Ureter (tissue), 1 donor: Measurements from ENCODE around the gene TNNT1. TPM values are rescaled to one million over a fixed set of nuclear protein-coding genes. Genes with fewer than 3 reads are reported as not detected.

Source experiments
- DNase-seq: peaks from one replicate; pipeline ENCODE4 v3.0.0-alpha.2; 2020; ENCODE audit warnings: low spot score
- total RNA-seq: library from RNA; stranded (reverse); gene quantifications from one replicate; pipeline ENCODE4 v1.2.4, GENCODE V29; 2023
- donor health status: DM: yes; HTN: yes; CAD: no.

The TNNT1 gene
- total RNA-seq, 1 donor from 2014 or later, result 0.89 TPM

GRCh38 chr19:55089342-55089944 lies 59.6 kb downstream of the TNNT1 start:
- DNase-seq, result no peak

GRCh38 chr19:55088543-55089341 lies 60.3 kb downstream of the TNNT1 start:
- DNase-seq, result no peak

GRCh38 chr19:55088021-55088451 lies 61.0 kb downstream of the TNNT1 start:
- no peak for DNase-seq

- DNase-seq, result no peak
These were observed 61.5 kb downstream of the TNNT1 start for GRCh38 chr19:55087542-55087901.

GRCh38 chr19:55086730-55087541 lies 62.1 kb downstream of the TNNT1 start:
- peak; percentile 91 for DNase-seq

GRCh38 chr19:55085923-55086715 lies 62.9 kb downstream of the TNNT1 start:
- DNase-seq, result no peak

- DNase-seq, result no peak
These were observed 64.6 kb downstream of the TNNT1 start for GRCh38 chr19:55084416-55084815.

GRCh38 chr19:55083004-55083850 lies 65.8 kb downstream of the TNNT1 start:
- no peak for DNase-seq

Other genes starting within 250 kb of the TNNT1 start
- not detected for gene NCR1, start 243.1 kb downstream of the TNNT1 start, total RNA-seq
- gene NLRP7, start 201.7 kb downstream of the TNNT1 start, total RNA-seq, result not detected
- 75.1 TPM for gene NLRP2, start 182.8 kb downstream of the TNNT1 start, total RNA-seq
- 1.2 TPM for gene GP6, start 110.9 kb downstream of the TNNT1 start, total RNA-seq
- gene RDH13, start 86.1 kb downstream of the TNNT1 start, total RNA-seq, result 24.8 TPM
- gene EPS8L1, start 73.3 kb downstream of the TNNT1 start, total RNA-seq, result 64.6 TPM
- gene PPP1R12C, start 31.6 kb downstream of the TNNT1 start, total RNA-seq, result 183 TPM
- gene TNNI3, start 8.5 kb upstream of the TNNT1 start, total RNA-seq, result not detected
- 1.6 TPM for gene DNAAF3, start 17.4 kb upstream of the TNNT1 start, total RNA-seq
- not detected for gene SYT5, start 31.1 kb upstream of the TNNT1 start, total RNA-seq
- 1.3 TPM for gene PTPRH, start 60.3 kb upstream of the TNNT1 start, total RNA-seq
- 6.4 TPM for gene TMEM86B, start 79.6 kb upstream of the TNNT1 start, total RNA-seq
- 65.1 TPM for gene PPP6R1, start 109.8 kb upstream of the TNNT1 start, total RNA-seq
- gene HSPBP1, start 130.9 kb upstream of the TNNT1 start, total RNA-seq, result 31.2 TPM
- gene BRSK1, start 134.8 kb upstream of the TNNT1 start, total RNA-seq, result 10.6 TPM
- 1.9 TPM for gene TMEM150B, start 176.1 kb upstream of the TNNT1 start, total RNA-seq
- 12.0 TPM for gene KMT5C, start 190.7 kb upstream of the TNNT1 start, total RNA-seq
- 3.7 TPM for gene COX6B2, start 205.5 kb upstream of the TNNT1 start, total RNA-seq
- gene GARIN5B, start 214.1 kb upstream of the TNNT1 start, total RNA-seq, result not detected
- not detected for gene IL11, start 221.3 kb upstream of the TNNT1 start, total RNA-seq
- gene TMEM190, start 227.6 kb upstream of the TNNT1 start, total RNA-seq, result not detected
- gene TMEM238, start 235.1 kb upstream of the TNNT1 start, total RNA-seq, result 20.8 TPM
- gene RPL28, start 236.7 kb upstream of the TNNT1 start, total RNA-seq, result 2,509 TPM